ENCODE results near the gene POLK.
"Not testable (repeated sequence)": the region's sequence is repeated elsewhere in the genome, so short reads cannot be mapped to it uniquely, and the experiment has no call there.

Gene POLK

DNA sequence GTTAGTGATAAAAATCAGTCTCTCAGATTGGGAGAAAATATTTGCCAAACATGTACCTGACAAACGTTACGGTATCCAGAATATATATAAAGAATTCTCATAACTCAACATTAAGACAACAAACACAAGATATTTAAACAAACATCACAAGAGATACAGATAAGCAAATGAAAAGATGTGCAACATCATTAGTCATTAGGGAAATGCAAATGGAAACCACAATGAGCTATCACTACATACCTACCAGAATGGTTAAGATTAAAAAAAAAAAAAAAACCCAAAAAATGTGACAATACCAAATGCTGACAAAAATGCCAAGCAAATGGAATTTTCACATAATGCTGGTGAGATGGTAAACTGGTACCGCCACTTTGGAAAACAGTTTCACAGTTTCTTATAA lies 15.7 kb upstream of the POLK start:
- no peak overlapping the region for H3K27ac Mint-ChIP-seq
- no peaks in the 10 kb centered on the region for H3K9me3 Mint-ChIP-seq (ENCODE audit: low read depth)
- H3K4me1 Mint-ChIP-seq (ENCODE audit: low read depth): peaks cover 19% of the 10 kb centered on the region
- H3K27me3 Mint-ChIP-seq: no peaks in the 10 kb centered on the region
- peaks cover 60% of the 10 kb centered on the region for H3K36me3 Mint-ChIP-seq
- no peak overlapping the region for H3K4me3 Mint-ChIP-seq

DNA sequence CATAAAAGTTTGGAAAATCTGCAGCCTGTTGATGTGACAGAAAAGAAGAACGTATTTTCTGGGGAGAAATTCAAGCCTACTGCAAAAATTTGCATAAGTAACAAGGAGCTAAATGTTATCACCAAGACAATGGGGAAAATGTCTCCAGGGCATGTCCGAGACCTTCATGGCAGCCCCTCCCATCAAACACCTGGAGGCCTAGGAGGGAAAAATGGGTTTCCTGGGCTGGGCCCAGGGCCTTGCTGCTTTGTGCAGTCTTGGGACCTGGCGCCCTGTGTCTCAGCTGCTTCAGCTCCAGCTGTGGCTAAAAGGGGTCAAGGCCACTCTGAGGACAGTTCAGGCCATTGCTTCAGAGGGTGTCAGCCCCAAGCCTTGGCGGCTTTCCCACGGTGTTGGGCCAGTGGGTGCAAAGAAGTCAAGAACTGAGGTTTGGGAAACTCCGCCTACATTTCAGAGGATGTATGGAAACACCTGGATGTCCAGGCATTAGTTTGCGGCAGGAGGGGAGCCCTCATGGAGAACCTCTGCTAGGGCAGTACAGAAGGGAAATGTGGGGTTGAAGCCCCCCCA lies 13.4 kb upstream of the POLK start:
- Mint-ChIP-seq H3K4me3 (no peak overlapping the region), H3K27me3 (no peaks in the 10 kb centered on the region), H3K9me3 (ENCODE audit: low read depth) (no peaks in the 10 kb centered on the region), H3K27ac (no peak overlapping the region), H3K36me3 (peaks cover 41% of the 10 kb centered on the region), H3K4me1 (ENCODE audit: low read depth) (peaks cover 20% of the 10 kb centered on the region)

DNA sequence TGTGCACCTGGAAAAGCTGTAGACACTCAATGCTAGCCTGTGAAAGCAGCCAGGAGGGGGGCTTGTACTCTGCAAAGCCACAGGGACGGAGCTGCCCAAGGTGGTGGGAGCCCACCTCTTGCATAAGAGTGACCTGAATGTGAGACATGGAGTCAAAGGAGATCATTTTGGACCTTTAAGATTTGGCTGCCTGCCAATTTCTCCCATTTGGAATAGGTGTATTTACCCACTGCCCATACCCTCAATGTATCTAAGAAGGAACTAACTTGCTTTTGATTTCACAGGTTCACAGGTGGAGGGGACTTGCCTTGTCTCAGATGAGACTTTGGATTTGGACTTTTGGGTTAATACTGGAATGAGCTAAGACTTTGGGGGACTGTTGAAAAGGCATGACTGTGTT lies 12.8 kb upstream of the POLK start:
- H3K27ac Mint-ChIP-seq; H3K4me3 Mint-ChIP-seq; H3K27me3 Mint-ChIP-seq; H3K9me3 Mint-ChIP-seq (ENCODE audit: low read depth): not testable (repeated sequence)
- H3K36me3 Mint-ChIP-seq: peaks cover 37% of the 10 kb centered on the region
- peaks cover 23% of the 10 kb centered on the region for H3K4me1 Mint-ChIP-seq (ENCODE audit: low read depth)

DNA sequence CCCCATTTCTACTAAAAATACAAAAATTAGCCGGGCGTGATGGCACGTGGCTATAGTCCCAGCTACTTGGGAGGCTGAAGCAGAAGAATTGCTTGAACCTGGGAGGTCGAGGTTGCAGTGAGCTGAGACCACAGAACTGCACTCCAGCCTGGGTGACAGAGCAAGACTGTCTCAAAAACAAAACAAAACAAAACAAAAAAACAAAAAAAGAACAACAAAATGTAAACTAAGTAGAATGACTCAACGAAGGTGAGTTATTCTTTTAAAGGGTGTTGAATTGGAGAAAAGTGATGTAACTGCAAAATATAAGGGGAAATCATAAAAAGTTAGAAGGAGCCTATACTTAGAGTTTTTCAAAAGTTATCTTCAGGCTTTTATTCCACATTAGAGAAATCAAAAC lies 6.6 kb upstream of the POLK start:
- not testable (repeated sequence) for H3K9me3 Mint-ChIP-seq (ENCODE audit: low read depth); H3K27me3 Mint-ChIP-seq; H3K27ac Mint-ChIP-seq; H3K4me3 Mint-ChIP-seq
- peaks cover 45% of the 10 kb centered on the region for H3K4me1 Mint-ChIP-seq (ENCODE audit: low read depth)
- H3K36me3 Mint-ChIP-seq: peaks cover 14% of the 10 kb centered on the region

- H3K27ac Mint-ChIP-seq: no peak overlapping the region
- H3K9me3 Mint-ChIP-seq (ENCODE audit: low read depth): peaks cover 4% of the 10 kb centered on the region
- peaks cover 53% of the 10 kb centered on the region for H3K4me1 Mint-ChIP-seq (ENCODE audit: low read depth)
- peaks cover 10% of the 10 kb centered on the region for H3K36me3 Mint-ChIP-seq
- no peaks in the 10 kb centered on the region for H3K27me3 Mint-ChIP-seq
- H3K4me3 Mint-ChIP-seq: no peak overlapping the region
These were observed 3.9 kb upstream of the POLK start for GRCh38 chr5:75507841-75508240.

- Mint-ChIP-seq H3K27ac (no peak overlapping the region), H3K36me3 (peaks cover 8% of the 10 kb centered on the region)
These were observed 2.1 kb upstream of the POLK start for GRCh38 chr5:75509546-75509945.

GRCh38 chr5:75509956-75510355 lies 1.7 kb upstream of the POLK start:
- Mint-ChIP-seq H3K9me3 (ENCODE audit: low read depth) (peaks cover 4% of the 10 kb centered on the region), H3K27ac (peak overlapping the region; percentile 42), H3K36me3 (peaks cover 6% of the 10 kb centered on the region), H3K27me3 (no peaks in the 10 kb centered on the region), H3K4me3 (peak overlapping the region; percentile 94), H3K4me1 (ENCODE audit: low read depth) (peaks cover 62% of the 10 kb centered on the region)

More at GRCh38 chr5:75509546-75509945, 2.1 kb upstream of the POLK start:
- Mint-ChIP-seq H3K4me3 (peak overlapping the region; percentile 94), H3K27me3 (no peaks in the 10 kb centered on the region), H3K9me3 (ENCODE audit: low read depth) (peaks cover 4% of the 10 kb centered on the region), H3K4me1 (ENCODE audit: low read depth) (peaks cover 62% of the 10 kb centered on the region)

DNA sequence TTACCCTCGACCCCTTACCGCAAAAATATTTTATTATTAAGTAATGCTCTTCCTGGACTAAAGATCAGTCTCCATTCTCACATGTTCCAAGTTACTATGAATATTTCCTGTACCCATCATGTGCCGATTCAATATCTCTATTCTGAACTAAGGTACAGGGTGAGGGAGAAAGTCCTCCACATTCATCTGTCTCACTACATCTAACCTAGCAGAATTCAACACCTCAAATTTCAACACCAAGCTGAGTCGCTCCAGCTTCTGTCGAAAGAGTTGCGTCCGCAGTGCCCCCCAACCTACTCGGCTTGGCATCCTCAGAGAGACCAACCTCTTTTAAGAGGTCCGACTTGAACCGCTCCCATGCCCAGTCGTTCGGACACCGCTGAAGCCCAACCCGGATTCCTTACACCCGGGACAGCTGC lies 1.3 kb upstream of the POLK start:
- H3K27me3 Mint-ChIP-seq: no peaks in the 10 kb centered on the region

DNA sequence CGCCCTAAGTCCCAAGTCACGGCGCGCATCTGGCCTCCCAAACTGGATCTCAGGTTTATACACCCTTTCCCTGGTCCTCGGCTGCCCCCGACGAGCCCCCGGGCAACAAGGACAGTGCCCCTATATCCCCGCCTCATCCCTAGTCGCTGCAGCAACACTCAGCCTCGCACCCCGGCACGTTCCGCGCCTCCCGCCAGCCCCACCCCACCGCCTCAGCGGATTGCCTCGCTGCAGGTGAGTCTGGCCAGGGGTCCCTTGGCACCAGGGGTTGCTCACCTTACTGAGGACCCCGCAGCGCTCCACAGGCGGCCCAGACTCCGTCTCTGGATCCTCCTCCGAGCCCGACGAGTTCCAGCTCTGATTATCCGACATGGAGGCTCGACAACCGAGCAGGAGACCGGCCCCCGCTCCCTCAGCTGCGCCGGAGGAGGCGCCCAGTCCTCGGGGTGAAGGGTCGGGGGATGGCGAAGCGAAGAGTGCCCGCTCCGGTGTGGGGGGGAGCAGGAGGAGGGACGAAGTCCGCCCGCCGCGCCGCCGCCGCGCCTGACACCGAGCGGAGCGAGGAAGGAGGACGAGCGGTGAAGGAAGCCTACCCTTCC lies 756 bp upstream of the POLK start:
- Mint-ChIP-seq H3K4me3 (peak overlapping the region; percentile 94), H3K27ac (peak overlapping the region; percentile 93), H3K4me1 (ENCODE audit: low read depth) (peaks cover 56% of the 10 kb centered on the region), H3K27me3 (no peaks in the 10 kb centered on the region), H3K36me3 (peaks cover 2% of the 10 kb centered on the region), H3K9me3 (ENCODE audit: low read depth) (peaks cover 4% of the 10 kb centered on the region)

More for the DNA sequence above, 1.3 kb upstream of the POLK start:
- Mint-ChIP-seq H3K4me3 (peak overlapping the region; percentile 94), H3K27ac (peak overlapping the region; percentile 93), H3K9me3 (ENCODE audit: low read depth) (peaks cover 4% of the 10 kb centered on the region), H3K4me1 (ENCODE audit: low read depth) (peaks cover 60% of the 10 kb centered on the region), H3K36me3 (peaks cover 6% of the 10 kb centered on the region)

DNA sequence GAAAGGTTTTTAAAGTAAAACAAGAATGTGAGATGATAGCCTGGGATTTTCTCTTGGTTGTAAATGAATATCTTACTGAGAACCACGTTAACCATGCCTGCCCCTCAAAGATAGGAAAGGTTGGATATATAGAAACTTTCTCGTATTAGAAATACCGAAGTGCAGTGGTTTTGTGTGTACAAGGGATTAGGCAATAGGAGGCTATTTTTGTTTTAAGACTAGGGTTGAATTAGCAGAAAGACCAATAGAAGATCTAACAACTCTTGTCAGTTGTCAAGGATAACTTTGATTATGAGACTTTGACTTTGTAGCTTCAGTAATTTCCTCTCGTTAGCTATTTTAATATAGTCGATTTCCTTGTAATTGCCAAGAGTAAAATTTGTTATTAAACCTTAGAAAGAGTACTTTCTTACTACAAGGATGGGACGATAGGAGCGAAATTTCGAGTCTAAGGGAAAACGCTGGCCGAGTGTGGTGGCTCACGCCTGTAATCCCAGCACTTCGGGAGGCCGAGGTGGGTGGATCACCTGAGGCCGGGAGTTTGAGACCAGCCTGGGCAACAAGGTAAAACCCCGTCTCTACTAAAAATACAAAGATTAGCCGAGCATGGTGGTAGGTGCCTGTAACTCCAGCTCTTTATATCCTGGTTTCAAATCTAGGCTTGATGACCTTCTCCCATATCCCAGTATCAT lies 838 bp downstream of the POLK start:
- Mint-ChIP-seq H3K36me3 (peaks cover under 1% of the 10 kb centered on the region), H3K4me1 (ENCODE audit: low read depth) (peaks cover 58% of the 10 kb centered on the region)

GRCh38 chr5:75513841-75514240 lies 2.1 kb downstream of the POLK start:
- peaks cover 57% of the 10 kb centered on the region for H3K4me1 Mint-ChIP-seq (ENCODE audit: low read depth)
- H3K4me3 Mint-ChIP-seq: peak overlapping the region; percentile 22
- peaks cover 8% of the 10 kb centered on the region for H3K36me3 Mint-ChIP-seq
- no peaks in the 10 kb centered on the region for H3K27me3 Mint-ChIP-seq
- no peak overlapping the region for H3K27ac Mint-ChIP-seq
- H3K9me3 Mint-ChIP-seq (ENCODE audit: low read depth): peaks cover 5% of the 10 kb centered on the region

More for the DNA sequence above, 838 bp downstream of the POLK start:
- Mint-ChIP-seq H3K27me3 (no peaks in the 10 kb centered on the region), H3K4me3 (peak overlapping the region; percentile 94), H3K9me3 (ENCODE audit: low read depth) (peaks cover under 1% of the 10 kb centered on the region), H3K27ac (peak overlapping the region; percentile 93)

DNA sequence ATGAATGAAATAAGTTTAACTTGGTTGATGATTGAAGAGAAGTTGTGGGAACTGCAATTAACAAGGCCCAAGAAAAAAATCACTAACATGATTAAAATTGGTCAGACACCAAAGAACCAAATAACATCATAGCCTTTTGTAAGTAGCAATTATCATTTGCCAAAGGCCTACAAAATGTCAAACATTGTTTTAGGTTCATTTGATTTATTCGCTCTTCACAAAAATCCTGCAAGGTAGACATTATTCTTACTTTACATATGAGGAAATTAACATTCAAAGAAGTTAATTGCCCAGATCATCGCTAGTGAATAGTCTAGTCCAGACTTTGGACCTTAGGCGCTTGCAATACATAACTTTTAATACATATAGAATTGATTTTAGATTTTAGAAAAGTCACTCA lies 2.6 kb downstream of the POLK start:
- Mint-ChIP-seq H3K27me3 (no peaks in the 10 kb centered on the region), H3K4me3 (peak overlapping the region; percentile 22), H3K36me3 (peaks cover 11% of the 10 kb centered on the region), H3K27ac (no peak overlapping the region), H3K9me3 (ENCODE audit: low read depth) (peaks cover 5% of the 10 kb centered on the region), H3K4me1 (ENCODE audit: low read depth) (peaks cover 57% of the 10 kb centered on the region)

- Mint-ChIP-seq H3K9me3 (ENCODE audit: low read depth) (peaks cover 12% of the 10 kb centered on the region), H3K36me3 (peaks cover 26% of the 10 kb centered on the region), H3K4me3 (no peak overlapping the region), H3K27me3 (no peaks in the 10 kb centered on the region), H3K27ac (peak overlapping the region; percentile 29), H3K4me1 (ENCODE audit: low read depth) (peaks cover 62% of the 10 kb centered on the region)
These were observed 8.1 kb downstream of the POLK start for GRCh38 chr5:75519761-75520160.

GRCh38 chr5:75521195-75521594 lies 9.5 kb downstream of the POLK start:
- no peaks in the 10 kb centered on the region for H3K27me3 Mint-ChIP-seq
- no peak overlapping the region for H3K4me3 Mint-ChIP-seq
- H3K4me1 Mint-ChIP-seq (ENCODE audit: low read depth): peaks cover 73% of the 10 kb centered on the region
- H3K27ac Mint-ChIP-seq: peak overlapping the region; percentile 83
- H3K9me3 Mint-ChIP-seq (ENCODE audit: low read depth): peaks cover 12% of the 10 kb centered on the region
- H3K36me3 Mint-ChIP-seq: peaks cover 26% of the 10 kb centered on the region

DNA sequence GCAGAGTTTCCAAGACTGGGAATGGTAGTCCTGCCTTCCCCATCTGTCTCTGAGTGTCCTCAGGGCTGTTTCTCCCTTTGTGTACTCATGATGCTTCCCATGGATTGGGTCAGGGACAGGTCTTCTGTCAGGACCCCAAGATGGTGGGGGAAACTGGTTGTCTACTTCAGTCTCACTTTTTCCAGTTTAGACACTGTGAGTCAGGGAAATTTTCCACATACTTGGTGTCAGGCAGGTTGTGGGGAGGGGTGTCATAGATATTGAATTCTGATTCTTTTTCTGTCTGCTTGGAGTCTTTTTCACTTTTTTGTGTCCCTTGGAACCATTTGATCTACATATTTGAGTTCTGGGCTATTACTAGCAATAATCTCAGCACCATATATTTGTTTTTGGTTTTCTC lies 10.3 kb downstream of the POLK start:
- Mint-ChIP-seq H3K36me3 (peaks cover 26% of the 10 kb centered on the region), H3K4me3 (no peak overlapping the region), H3K27me3 (no peaks in the 10 kb centered on the region), H3K27ac (peak overlapping the region; percentile 83), H3K4me1 (ENCODE audit: low read depth) (peaks cover 74% of the 10 kb centered on the region), H3K9me3 (ENCODE audit: low read depth) (peaks cover 12% of the 10 kb centered on the region)

All from activated naive CD8-positive, alpha-beta T cell (primary cell).